COLO829 (cell line): ENCODE data around the gene TENM4.

Experiments used
- DNase-seq: peaks from one replicate; pipeline ENCODE4 v3.0.0; 2012; ENCODE audit warnings: low spot score

TENM4 gene

DNA sequence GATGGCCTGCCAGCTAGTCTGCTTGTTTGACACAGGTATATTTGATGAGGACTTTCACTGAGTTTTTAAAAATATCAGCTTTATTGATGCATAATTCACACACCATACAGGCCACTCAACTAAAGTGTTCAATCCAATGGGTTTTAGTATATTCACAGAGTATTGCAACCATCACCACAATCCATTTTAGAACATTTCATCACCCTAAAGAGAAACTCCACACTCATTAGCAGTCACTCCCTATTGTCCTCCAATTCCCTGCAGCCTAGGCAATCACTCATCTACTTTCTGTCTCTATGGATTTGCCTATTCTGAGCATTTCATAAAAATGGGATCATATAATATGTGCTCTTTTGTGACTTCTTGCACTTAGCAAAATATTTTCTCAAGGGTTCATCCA, 468.2 kb downstream of the TENM4 start:
- no peak for DNase-seq

DNA sequence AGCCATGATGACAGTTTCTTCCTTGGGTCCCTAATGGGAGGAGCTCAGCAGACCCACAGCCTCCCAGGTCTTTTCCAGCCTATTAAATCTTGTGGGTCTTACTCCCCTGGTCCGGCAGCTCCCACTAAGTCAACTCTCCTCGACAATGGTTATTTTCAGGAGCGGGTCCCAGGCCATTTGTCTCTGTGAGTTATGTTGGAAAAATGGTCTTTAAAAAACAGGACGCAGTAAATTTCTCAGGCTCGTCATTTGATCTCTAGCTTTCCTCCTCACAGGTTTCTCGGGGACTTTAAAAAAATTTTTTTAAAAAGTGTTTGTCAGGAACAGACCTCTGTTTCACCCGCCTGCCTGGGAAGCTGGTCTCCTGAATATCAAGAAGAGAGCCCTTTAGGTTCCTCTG, 468.7 kb downstream of the TENM4 start:
- DNase-seq, result no peak

- no peak for DNase-seq
These were observed 473.0 kb downstream of the TENM4 start for GRCh38 chr11:78967811-78968210.

DNA sequence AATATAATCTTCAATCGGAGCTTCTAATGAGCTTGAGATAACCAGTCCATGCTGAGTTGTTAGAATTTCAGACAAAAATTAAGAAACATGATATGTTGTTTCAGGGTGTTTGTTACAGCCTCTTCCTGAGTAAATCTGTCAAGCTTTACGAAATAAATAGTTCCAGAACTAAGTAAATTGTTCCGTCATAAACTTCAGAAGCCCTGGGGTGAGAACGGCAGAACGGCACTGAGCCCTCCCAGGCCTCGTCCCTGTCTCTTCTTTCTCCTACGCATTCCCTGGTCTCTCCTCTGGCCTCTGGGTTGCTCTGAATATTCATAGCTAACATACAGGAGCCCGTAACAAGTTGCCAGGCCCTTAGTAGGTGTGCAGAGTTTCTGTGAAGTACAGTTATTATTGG, 475.4 kb downstream of the TENM4 start:
- DNase-seq, result no peak

- no peak for DNase-seq
These were observed 478.7 kb downstream of the TENM4 start for GRCh38 chr11:78961937-78962701.

- no peak for DNase-seq
These were observed 479.6 kb downstream of the TENM4 start for GRCh38 chr11:78961247-78961646.

- no peak for DNase-seq
These were observed 482.4 kb downstream of the TENM4 start for GRCh38 chr11:78958444-78958843.

DNA sequence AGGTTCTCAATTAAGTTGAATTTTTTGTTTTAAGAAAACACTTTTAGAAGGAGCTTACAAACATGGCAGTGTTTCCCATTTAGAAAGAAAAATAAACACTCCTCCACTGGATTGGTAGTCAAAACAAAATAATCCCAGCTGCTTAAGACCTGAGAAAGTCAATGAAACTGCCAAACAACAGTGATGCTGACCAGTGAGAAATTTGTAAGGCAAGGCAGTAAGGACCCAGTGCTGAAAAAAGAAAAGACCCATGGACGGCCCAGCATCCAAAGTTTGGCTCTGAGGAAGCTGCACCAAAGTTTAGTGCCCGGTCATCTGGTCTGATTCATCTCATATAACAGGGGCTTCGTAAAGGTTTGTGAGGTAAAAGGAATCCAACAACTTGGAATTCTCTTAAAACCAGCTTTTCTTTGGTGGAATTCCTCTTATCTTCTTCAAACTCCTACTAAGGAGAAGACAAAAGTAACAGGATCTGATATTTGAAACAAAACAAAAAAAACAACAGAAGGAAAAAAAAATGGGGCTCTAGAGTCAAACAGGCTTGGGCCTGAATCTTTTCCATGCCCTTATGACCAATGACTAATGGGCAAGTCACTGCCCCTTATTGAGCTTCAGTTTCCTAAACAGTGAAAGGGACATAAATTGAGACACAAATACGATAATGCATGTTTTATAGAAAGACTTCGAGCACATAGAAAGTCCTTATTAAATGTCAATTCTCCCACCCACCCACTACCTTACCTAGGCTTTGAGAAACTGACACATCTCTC, 483.2 kb downstream of the TENM4 start:
- peak; percentile 42 for DNase-seq

GRCh38 chr11:78954696-78955095, 486.1 kb downstream of the TENM4 start:
- DNase-seq, result no peak

DNA sequence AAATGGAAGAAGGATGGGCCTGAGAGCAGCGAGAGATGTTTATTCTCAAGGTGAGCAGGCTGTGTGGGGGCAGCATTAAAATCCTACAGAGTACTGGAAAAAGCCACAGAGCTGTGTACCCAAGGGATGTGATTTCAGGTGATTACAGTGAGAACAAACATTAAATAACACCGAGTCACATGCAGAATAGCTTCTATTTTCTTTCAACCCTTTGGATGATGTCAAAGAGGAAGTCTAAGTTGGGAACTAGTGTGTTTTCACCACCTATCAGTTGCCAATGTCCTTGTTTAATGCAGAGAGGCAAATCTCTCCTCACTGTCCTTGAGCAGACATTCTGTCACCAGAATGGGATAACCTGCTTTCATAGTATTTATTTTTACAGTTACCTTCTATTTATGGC, 486.6 kb downstream of the TENM4 start:
- DNase-seq, result no peak

GRCh38 chr11:78952890-78953289, 487.9 kb downstream of the TENM4 start:
- DNase-seq, result no peak

DNA sequence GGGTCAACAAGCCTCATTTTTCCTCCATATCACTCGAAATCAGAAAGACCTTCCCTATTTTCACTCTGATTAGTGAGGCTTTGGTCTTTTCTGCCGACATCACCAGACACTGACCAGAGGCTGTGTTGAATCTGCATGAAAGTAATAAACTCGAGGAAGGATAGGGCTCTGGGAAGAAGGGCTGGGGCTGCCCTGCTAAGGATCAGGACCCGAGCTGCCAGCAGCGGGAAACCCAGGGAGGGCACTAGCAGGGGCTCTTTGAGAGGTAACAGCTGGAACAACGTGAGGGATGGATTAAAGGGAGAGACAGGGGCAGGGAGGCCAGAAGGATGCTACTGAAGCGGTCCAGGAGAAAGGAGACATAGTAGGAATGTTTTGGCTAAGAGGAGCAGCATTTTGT, 488.7 kb downstream of the TENM4 start:
- DNase-seq, result no peak

- DNase-seq, result no peak
These were observed 490.7 kb downstream of the TENM4 start for GRCh38 chr11:78949976-78950690.

DNA sequence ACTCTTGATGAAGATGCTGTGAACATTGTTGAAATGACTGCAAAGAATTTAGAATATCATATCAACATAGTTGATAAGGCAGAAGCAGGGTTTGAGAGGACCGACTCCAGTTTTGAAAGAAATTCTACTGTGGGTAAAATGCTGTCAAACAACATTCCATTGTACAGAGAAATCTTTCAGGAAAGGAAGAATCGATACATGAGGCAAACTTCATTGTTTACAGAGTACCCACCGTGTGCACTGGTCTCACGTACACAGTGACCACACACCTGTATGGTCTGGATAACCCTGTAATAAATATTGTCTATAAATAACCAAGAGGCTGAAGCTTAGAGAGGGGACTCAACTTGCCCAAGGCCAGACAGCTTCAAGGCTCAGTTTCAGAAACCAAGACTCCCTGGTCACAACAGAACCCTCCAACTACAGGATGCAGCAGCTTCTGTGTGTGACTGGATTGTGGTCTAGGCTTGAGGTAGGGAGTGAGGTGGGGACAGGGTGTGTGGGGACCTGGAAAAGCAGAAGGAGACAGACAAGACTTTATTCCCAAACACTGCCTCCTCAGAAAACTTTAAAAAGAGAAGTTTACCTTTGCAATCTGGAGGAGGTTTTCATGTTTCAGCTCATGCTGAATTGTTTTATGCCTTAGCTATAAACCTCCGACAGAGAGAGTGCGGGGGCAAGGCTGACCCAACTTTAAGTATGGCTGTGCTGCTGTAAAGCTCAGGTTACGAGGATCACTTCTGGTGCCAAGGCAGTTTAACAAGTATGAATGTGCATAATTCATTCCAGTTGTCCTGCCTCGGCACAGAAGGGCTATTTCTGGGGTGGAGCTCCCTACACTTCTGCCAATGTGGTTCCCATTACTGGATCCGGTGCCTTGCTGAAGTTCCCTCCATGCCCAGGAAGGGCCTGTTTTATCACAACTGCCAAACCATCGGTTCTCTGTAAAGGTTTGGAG, 493.6 kb downstream of the TENM4 start:
- no peak for DNase-seq

GRCh38 chr11:78943841-78944240, 497.0 kb downstream of the TENM4 start:
- DNase-seq, result no peak

DNA sequence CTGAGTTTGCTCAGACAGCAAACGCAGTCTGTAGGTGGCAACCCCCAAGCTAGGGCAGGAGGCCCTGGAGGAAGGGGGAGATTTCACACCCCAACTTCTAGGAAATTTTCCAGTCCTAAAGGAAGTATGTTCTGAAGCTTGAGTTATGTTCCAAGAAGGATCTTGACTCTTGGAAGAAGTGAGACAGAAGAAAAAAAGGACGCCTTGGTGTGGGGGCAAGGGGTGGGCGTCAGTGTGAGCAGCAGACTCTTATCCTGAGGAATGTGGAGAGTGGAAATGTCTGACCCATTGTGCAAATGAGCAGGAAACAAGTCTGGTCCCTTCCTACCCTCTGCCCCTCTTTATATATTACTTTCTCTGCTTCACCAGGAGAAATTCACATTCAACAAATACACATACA, 497.7 kb downstream of the TENM4 start:
- no peak for DNase-seq

GRCh38 chr11:78941226-78941851, 499.5 kb downstream of the TENM4 start:
- DNase-seq, result no peak

DNA sequence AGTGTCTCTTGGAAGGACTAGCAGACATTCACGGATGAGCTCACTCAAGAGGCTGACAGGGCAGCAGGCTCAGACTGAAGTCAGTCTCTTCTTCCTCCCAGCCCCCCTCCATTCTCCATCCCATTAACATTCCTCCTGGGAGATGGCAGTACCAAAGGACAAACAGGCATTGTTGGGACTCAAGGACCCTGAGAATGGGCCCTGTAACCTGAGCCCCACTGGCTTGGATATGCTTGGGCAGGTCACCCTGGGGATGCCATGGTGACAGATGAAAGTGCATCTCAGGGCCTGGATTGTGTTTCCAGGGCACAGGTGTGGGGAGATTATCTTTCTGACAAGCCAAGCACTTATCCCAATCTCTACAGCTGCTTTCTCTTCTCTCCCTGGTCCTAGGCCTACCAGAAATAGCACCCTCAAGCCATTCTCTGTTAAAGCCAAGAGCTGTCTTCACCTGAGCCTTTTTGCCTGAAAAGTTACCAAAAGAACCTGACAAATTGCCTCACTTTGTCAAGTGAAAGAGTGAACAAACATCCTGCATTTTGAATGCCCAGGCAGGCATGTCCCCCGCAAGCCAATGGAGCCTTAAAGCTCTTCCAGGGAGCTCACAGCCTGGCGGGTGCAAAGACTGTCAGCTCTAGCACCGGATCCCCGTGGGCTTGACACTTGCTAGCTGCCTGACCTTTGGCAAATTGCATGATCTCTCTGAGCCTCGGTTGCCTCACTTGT, 500.2 kb downstream of the TENM4 start:
- no peak for DNase-seq

DNA sequence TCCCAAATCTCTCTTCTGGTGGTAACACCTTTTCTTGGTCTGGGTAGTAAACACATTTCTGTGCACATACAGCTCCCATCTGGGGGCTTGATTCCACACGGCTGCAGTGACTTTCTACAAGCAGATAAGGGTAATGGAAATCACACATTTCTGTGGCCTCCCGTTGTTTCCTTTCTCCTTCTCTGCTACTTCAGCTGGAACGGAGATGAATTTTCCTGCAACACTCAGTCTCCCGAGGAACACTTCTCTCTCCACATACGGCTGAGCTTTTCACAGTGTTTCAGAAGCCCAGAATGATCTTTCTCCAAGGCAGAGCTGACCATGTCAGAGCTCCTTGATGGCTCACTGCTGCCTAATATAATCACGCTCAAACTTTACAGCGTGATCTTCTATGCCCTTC, 501.9 kb downstream of the TENM4 start:
- no peak for DNase-seq

DNA sequence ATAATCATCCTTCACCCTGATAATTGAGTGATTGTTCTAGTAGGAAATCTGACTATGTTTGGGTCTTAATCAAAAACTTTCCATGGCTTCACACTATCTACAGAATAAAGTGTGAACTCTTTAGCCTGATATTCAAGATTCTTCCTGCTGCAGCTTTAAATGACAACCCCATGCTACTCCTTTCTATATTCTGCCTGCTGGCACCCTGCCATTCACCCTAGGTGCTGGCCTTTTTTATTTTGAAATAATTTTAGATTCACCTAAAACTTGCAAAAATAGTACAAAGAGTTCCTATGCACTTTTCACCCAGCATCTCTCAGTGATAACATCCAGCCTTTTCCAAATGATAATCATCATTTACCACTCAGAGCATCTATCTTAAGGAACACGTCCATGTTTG, 502.8 kb downstream of the TENM4 start:
- DNase-seq, result no peak
